IMR-90 (cell line): ENCODE measurements around the gene NFX1. TPM values are rescaled to one million over a fixed set of nuclear protein-coding genes. Genes with fewer than 3 reads are reported as not detected.

Experiments used
- ATAC-seq: fragments of 200-7000 bp; cut with Tn5 transposase; 2 replicates; pipeline ENCODE4 v1.9.1; 2020; ENCODE audit warnings: low read depth, mild to moderate bottlenecking, moderate library complexity
- BruUV-seq: library from RNA; stranded (reverse); fragments of 400-500 nt; replicated peaks from 2 replicates; lab custom pipeline; 2021; lab: Mats Ljungman, UMichigan
- CTCF ChIA-PET: fragments of 300-600 bp; formaldehyde crosslinking; extraction: SDS; loops from one replicate; lab custom pipeline; 2021; ENCODE audit warnings: antibody characterized with exemption; lab: Yijun Ruan, JAX
- POLR2A ChIA-PET: fragments of 300-600 bp; sonication (Branson Sonifier 250); formaldehyde crosslinking; loops from one replicate; lab custom pipeline; 2022; ENCODE audit warnings: antibody characterized with exemption; ENCODE audit not compliant: unreplicated experiment; lab: Charles Lee
- DNase-seq: peaks from one replicate; pipeline ENCODE4 v3.0.0; 2013
- H2AFZ ChIP-seq: replicated peaks from 2 replicates; pipeline ENCODE3; 2013; ENCODE audit warnings: low read length, mild to moderate bottlenecking; ENCODE audit not compliant: poor library complexity
- H2AK5ac ChIP-seq: 2 replicates; pipeline ENCODE4 v1.6.1; 2013; ENCODE audit warnings: low read depth, low read length, inconsistent platforms
- H2AK9ac ChIP-seq: replicated peaks from 2 replicates; pipeline ENCODE3; 2013; ENCODE audit warnings: mild to moderate bottlenecking, low read depth, low read length, moderate library complexity; ENCODE audit not compliant: poor library complexity
- H2BK120ac ChIP-seq: 2 replicates; pipeline ENCODE4 v1.6.1; 2013; ENCODE audit warnings: low read depth, low read length, inconsistent platforms
- H2BK15ac ChIP-seq: 3 replicates; pipeline ENCODE4 v1.6.1; 2013; ENCODE audit warnings: low read depth, low read length, inconsistent platforms
- H2BK20ac ChIP-seq: 2 replicates; pipeline ENCODE4 v1.6.1; 2013; ENCODE audit warnings: low read depth, mild to moderate bottlenecking, inconsistent platforms, low read length, moderate library complexity
- H2BK5ac ChIP-seq: 2 replicates; pipeline ENCODE4 v1.6.1; 2013; ENCODE audit warnings: mild to moderate bottlenecking, low read depth, low read length, inconsistent platforms; ENCODE audit not compliant: poor library complexity, severe bottlenecking
- H3K14ac ChIP-seq: replicated peaks from 2 replicates; pipeline ENCODE4 v1.6.1; 2013; ENCODE audit warnings: low read depth, low read length, inconsistent platforms
- H3K18ac ChIP-seq: 2 replicates; pipeline ENCODE4 v1.6.1; 2013; ENCODE audit warnings: low read depth, low read length, control low read depth
- H3K23ac ChIP-seq: 2 replicates; pipeline ENCODE4 v1.6.1; 2013; ENCODE audit warnings: low read depth, low read length, inconsistent platforms
- H3K27ac ChIP-seq: 2 replicates; pipeline ENCODE4 v1.5.1; 2013; ENCODE audit warnings: mild to moderate bottlenecking, control low read depth, low read length; ENCODE audit not compliant: insufficient read depth
- H3K27me3 ChIP-seq: 2 replicates; pipeline ENCODE4 v1.6.1; 2013; ENCODE audit warnings: low read length; ENCODE audit not compliant: control insufficient read depth, insufficient read depth
- H3K36me3 ChIP-seq: 2 replicates; pipeline ENCODE4 v1.6.1; 2013; ENCODE audit warnings: low read length, mixed read lengths; ENCODE audit not compliant: control insufficient read depth, insufficient read depth
- H3K4ac ChIP-seq: 2 replicates; pipeline ENCODE4 v1.6.1; 2013; ENCODE audit warnings: low read depth, low read length, inconsistent platforms
- H3K4me1 ChIP-seq: 2 replicates; pipeline ENCODE4 v1.6.1; 2013; ENCODE audit warnings: low read length, mixed read lengths; ENCODE audit not compliant: control insufficient read depth, insufficient read depth
- H3K4me2 ChIP-seq: 2 replicates; pipeline ENCODE4 v1.6.1; 2013; ENCODE audit warnings: low read depth, mild to moderate bottlenecking, control low read depth, low read length, moderate library complexity
- H3K4me3 ChIP-seq: 2 replicates; pipeline ENCODE4 v1.5.1; 2013; ENCODE audit warnings: low read depth, mild to moderate bottlenecking, control low read depth, low read length, moderate library complexity; ENCODE audit not compliant: insufficient read depth
- H3K56ac ChIP-seq: 2 replicates; pipeline ENCODE4 v1.6.1; 2013; ENCODE audit warnings: low read length, inconsistent platforms; ENCODE audit not compliant: insufficient read depth; ENCODE audit errors: extremely low read depth
- H3K79me1 ChIP-seq, 2 experiments: 2 replicates each; pipeline ENCODE4 v1.6.1; 2013; ENCODE audit warnings: low read length in 2 of 2, inconsistent platforms in 1 of 2, low read depth in 1 of 2
- H3K9ac ChIP-seq: 2 replicates; pipeline ENCODE4 v1.6.1; 2013; ENCODE audit warnings: low read depth, low read length, control low read depth
- H3K9me1 ChIP-seq: 2 replicates; pipeline ENCODE4 v1.6.1; 2013; ENCODE audit warnings: low read length, inconsistent platforms; ENCODE audit not compliant: insufficient read depth
- H3K9me3 ChIP-seq: 2 replicates; pipeline ENCODE4 v1.6.1; 2013; ENCODE audit warnings: low read length; ENCODE audit not compliant: control insufficient read depth, insufficient read depth
- H4K20me1 ChIP-seq: 2 replicates; pipeline ENCODE4 v1.6.1; 2013; ENCODE audit warnings: low read length, inconsistent platforms; ENCODE audit not compliant: insufficient read depth
- H4K5ac ChIP-seq: 2 replicates; pipeline ENCODE4 v1.6.1; 2013; ENCODE audit warnings: mild to moderate bottlenecking, low read depth, low read length, control low read depth
- H4K8ac ChIP-seq, 2 experiments: 2 replicates each; pipeline ENCODE4 v1.6.1; 2013; ENCODE audit warnings: low read depth in 2 of 2, low read length in 2 of 2, control low read depth in 1 of 2, inconsistent platforms in 1 of 2
- H4K91ac ChIP-seq: 2 replicates; pipeline ENCODE4 v1.6.1; 2013; ENCODE audit warnings: low read depth, low read length, inconsistent platforms; ENCODE audit not compliant: insufficient read depth
- BHLHE40 ChIP-seq: fragments of 150-350 bp; IDR thresholded peaks from 2 replicates; pipeline ENCODE4 v1.6.1; 2016; ENCODE audit warnings: mild to moderate bottlenecking, low read depth, low read length
- CEBPB ChIP-seq: IDR thresholded peaks from 2 replicates; pipeline ENCODE4 v1.6.1; 2012; ENCODE audit warnings: low read depth, low read length, improper control_type of control experiment
- CHD1 ChIP-seq: IDR thresholded peaks from 2 replicates; pipeline ENCODE4 v1.6.1; 2012; ENCODE audit warnings: low read depth, low read length, improper control_type of control experiment
- CTCF ChIP-seq: conservative IDR thresholded peaks from 2 replicates; pipeline ENCODE4 v1.5.1; 2012; ENCODE audit warnings: mild to moderate bottlenecking, low read depth, low read length, improper control_type of control experiment
- ELK1 ChIP-seq: fragments of 150-350 bp; IDR thresholded peaks from 2 replicates; pipeline ENCODE4 v1.6.1; 2016; ENCODE audit warnings: low read depth, mild to moderate bottlenecking, low read length, moderate library complexity, borderline replicate concordance
- FOS ChIP-seq: fragments of 150-350 bp; IDR thresholded peaks from 2 replicates; pipeline ENCODE4 v1.6.1; 2016; ENCODE audit warnings: low read depth, low read length
- MAFK ChIP-seq: IDR thresholded peaks from 2 replicates; pipeline ENCODE4 v1.6.1; 2012; ENCODE audit warnings: low read depth, low read length, improper control_type of control experiment
- MAZ ChIP-seq: IDR thresholded peaks from 2 replicates; pipeline ENCODE4 v1.6.1; 2012; ENCODE audit warnings: low read depth, mild to moderate bottlenecking, low read length, improper control_type of control experiment, moderate library complexity, borderline replicate concordance
- MXI1 ChIP-seq: IDR thresholded peaks from 2 replicates; pipeline ENCODE4 v1.6.1; 2012; ENCODE audit warnings: low read depth, mild to moderate bottlenecking, low read length, moderate library complexity, borderline replicate concordance
- NFE2L2 ChIP-seq: fragments of 150-350 bp; IDR thresholded peaks from 2 replicates; pipeline ENCODE4 v1.6.1; 2016; ENCODE audit warnings: low read depth, mild to moderate bottlenecking, low read length
- POLR2A ChIP-seq: IDR thresholded peaks from 2 replicates; pipeline ENCODE4 v1.6.1; 2012; ENCODE audit warnings: mild to moderate bottlenecking, low read depth, low read length
- RCOR1 ChIP-seq: IDR thresholded peaks from 2 replicates; pipeline ENCODE4 v1.6.1; 2012; ENCODE audit warnings: mild to moderate bottlenecking, low read length, improper control_type of control experiment; ENCODE audit not compliant: insufficient replicate concordance
- RFX5 ChIP-seq: IDR thresholded peaks from 2 replicates; pipeline ENCODE4 v1.8.0; 2012; ENCODE audit warnings: low read depth, mild to moderate bottlenecking, low read length, moderate library complexity
- SMC3 ChIP-seq: fragments of 150-350 bp; IDR thresholded peaks from 2 replicates; pipeline ENCODE4 v1.6.1; 2016; ENCODE audit warnings: low read depth, mild to moderate bottlenecking, antibody characterized with exemption, low read length, moderate library complexity
- USF2 ChIP-seq: fragments of 150-350 bp; IDR thresholded peaks from 2 replicates; pipeline ENCODE4 v1.6.1; 2017; ENCODE audit warnings: mild to moderate bottlenecking, antibody characterized with exemption, low read length, low read depth
- WGBS, 2 experiments: methylation state at CpG; one replicate each; pipeline versions ENCODE4 v1.1.5 to v1.1.7; 2013; ENCODE audit warnings: missing lambda C conversion rate in 2 of 2; ENCODE audit not compliant: insufficient read length in 1 of 2; ENCODE audit errors: extremely low coverage in 2 of 2; 5-methylcytosine and 5-hydroxymethylcytosine counted together
- dilution Hi-C: fragments of 300-500 bp; cut with HindIII; formaldehyde crosslinking; loops from one replicate; pipeline ENCODE4 v1.14.3; 2018; ENCODE audit warnings: low sequenced_read_pairs; ENCODE audit not compliant: unreplicated experiment
- in situ Hi-C: fragments of 300-500 bp; cut with MboI; formaldehyde crosslinking; loops from 3 replicates; pipeline ENCODE4 v1.14.3; 2019; ENCODE audit warnings: low sequenced_read_pairs, inconsistent platforms, mixed read lengths
- intact Hi-C: fragments of 100-400 bp; cut with micrococcal nuclease; formaldehyde crosslinking; loops from 2 replicates; pipeline ENCODE4 v1.10.0; 2022
- polyA plus RNA-seq, 3 experiments: library from polyadenylated mRNA; depleted of rRNA; stranded (reverse); fragments of >200 nt; gene quantifications; 2 replicates each; pipeline ENCODE4 v1.2.3, GENCODE V29; 2012; ENCODE audit warnings: low replicate concordance in 1 of 3
- total RNA-seq: library from RNA; depleted of rRNA; stranded (reverse); fragments of >200 nt; gene quantifications from 2 replicates; pipeline ENCODE4 v1.2.3, GENCODE V29; 2012

The NFX1 gene
- total and polyA plus RNA-seq, 2 of the 4 experiments (the other 2 are of a cell fraction), result 27.0 to 36.0 TPM

- in situ Hi-C loops (loop anchor here (5.0 kb wide), 1 partner anchor 175 kb away; no protein-coding TSS in a partner anchor), dilution Hi-C loops (loop anchor here (25.0 kb wide), 1 partner anchor 170 kb away; the partner anchor contains the start of gene NOL6), intact Hi-C loops (loop anchor here (10.0 kb wide), 1 partner anchor 63 kb away; no protein-coding TSS in a partner anchor)
- no peak overlapping the region for H2AK9ac ChIP-seq
- no peak for ATAC-seq
- H3K23ac ChIP-seq, result no peak overlapping the region
- peaks cover 6% of the 10 kb centered on the region for H3K4me1 ChIP-seq
- ChIA-PET POLR2A (no interaction called here), CTCF (interaction anchor here (0.6 kb wide), 1 partner anchor 175 kb away, joined by 5 read pairs; no protein-coding TSS in a partner anchor)
- no peak overlapping the region for H2BK5ac ChIP-seq
- no peak overlapping the region for H4K5ac ChIP-seq
- H2BK15ac ChIP-seq, result no peak overlapping the region
- no peak overlapping the region for H4K8ac ChIP-seq
- H4K91ac ChIP-seq, result no peak overlapping the region
- no peaks in the 10 kb centered on the region for H4K20me1 ChIP-seq
- H2BK120ac ChIP-seq, result no peak overlapping the region
- H3K4me2 ChIP-seq, result no peak overlapping the region
- no peak for DNase-seq
- H3K27me3 ChIP-seq, result no peaks in the 10 kb centered on the region
- H2AFZ ChIP-seq, result no peak overlapping the region
- TF ChIP-seq POLR2A (no peak), ELK1 (no peak), CEBPB (no peak), FOS (no peak), RFX5 (no peak), NFE2L2 (no peak), MXI1 (no peak), SMC3 (no peak), CTCF (no peak), MAFK (no peak), RCOR1 (no peak), CHD1 (no peak), USF2 (no peak), MAZ (no peak), BHLHE40 (no peak)
- no peak overlapping the region for H3K27ac ChIP-seq
- no peak overlapping the region for H3K4me3 ChIP-seq
- no peaks in the 10 kb centered on the region for H3K9me3 ChIP-seq
- H3K9me1 ChIP-seq, result no peaks in the 10 kb centered on the region
- BruUV-seq, result no TSS peak
- H3K14ac ChIP-seq, result no peak overlapping the region
- H3K4ac ChIP-seq, result no peak overlapping the region
- peak overlapping the region; percentile 44; the same call in 1 of the 2 replicates for H2AK5ac ChIP-seq
- H3K56ac ChIP-seq, result no peak overlapping the region
- peaks cover 39 to 63% of the 10 kb centered on the region in 2 experiments for H3K79me1 ChIP-seq
- no peak overlapping the region for H2BK20ac ChIP-seq
- peaks cover 20% of the 10 kb centered on the region for H3K36me3 ChIP-seq
- H3K9ac ChIP-seq, result no peak overlapping the region
- no peak overlapping the region for H3K18ac ChIP-seq
- no CpG with 5 or more reads among the region's 5 CpGs for WGBS, 2 experiments
Measured at GRCh38 chr9:33291901-33292300, 1.6 kb downstream of the NFX1 start.
